ENCODE results near the gene DUSP1. TPM values are rescaled to one million over a fixed set of nuclear protein-coding genes. Genes with fewer than 3 reads are reported as not detected.
"Not testable (repeated sequence)": the region's sequence is repeated elsewhere in the genome, so short reads cannot be mapped to it uniquely, and the experiment has no call there.

The DUSP1 gene
- total RNA-seq, 1 donor from 2014 or later = 122 TPM

- intact Hi-C loops (cut with DNase I) = no loop called here
- ATAC-seq (ENCODE audit: poor library complexity) (no peak), DNase-seq (no peak)
These were observed 28.4 kb upstream of the DUSP1 start for GRCh38 chr5:172799416-172799815.

GRCh38 chr5:172798422-172799215 is 27.6 kb upstream of the DUSP1 start:
- intact Hi-C loops (cut with DNase I) = no loop called here
- ATAC-seq (ENCODE audit: poor library complexity) (no peak), DNase-seq (no peak)

GRCh38 chr5:172797771-172798191 is 26.8 kb upstream of the DUSP1 start:
- intact Hi-C loops (cut with DNase I) = no loop called here
- no peak for ATAC-seq (ENCODE audit: poor library complexity)
- DNase-seq = no peak

GRCh38 chr5:172796306-172796705 is 25.3 kb upstream of the DUSP1 start:
- ATAC-seq (ENCODE audit: poor library complexity) (no peak), DNase-seq (no peak)
- intact Hi-C loops (cut with DNase I) = no loop called here

GRCh38 chr5:172795318-172795977 is 24.5 kb upstream of the DUSP1 start:
- DNase-seq (peak; percentile 96), ATAC-seq (ENCODE audit: poor library complexity) (peak; percentile 94)
- intact Hi-C loops (cut with DNase I) = no loop called here

GRCh38 chr5:172793577-172794488 is 22.8 kb upstream of the DUSP1 start:
- DNase-seq (peak; percentile 50), ATAC-seq (ENCODE audit: poor library complexity) (no peak)
- intact Hi-C loops (cut with DNase I) = no loop called here

GRCh38 chr5:172792701-172793570 is 21.9 kb upstream of the DUSP1 start:
- ATAC-seq (ENCODE audit: poor library complexity) (no peak), DNase-seq (no peak)
- intact Hi-C loops (cut with DNase I) = no loop called here

GRCh38 chr5:172791726-172792445 is 20.9 kb upstream of the DUSP1 start:
- intact Hi-C loops (cut with DNase I) = no loop called here
- no peak for DNase-seq
- no peak for ATAC-seq (ENCODE audit: poor library complexity)

GRCh38 chr5:172791286-172791685 is 20.3 kb upstream of the DUSP1 start:
- intact Hi-C loops (cut with DNase I) = no loop called here
- DNase-seq = no peak
- no peak for ATAC-seq (ENCODE audit: poor library complexity)

GRCh38 chr5:172790496-172790889 is 19.5 kb upstream of the DUSP1 start:
- intact Hi-C loops (cut with DNase I) = no loop called here
- no peak for DNase-seq
- ATAC-seq (ENCODE audit: poor library complexity) = no peak

- ATAC-seq (ENCODE audit: poor library complexity) (peak; percentile 16), DNase-seq (peak; percentile 58)
- intact Hi-C loops (cut with DNase I) = no loop called here
These were observed 18.9 kb upstream of the DUSP1 start for GRCh38 chr5:172789687-172790495.

GRCh38 chr5:172788771-172789686 is 18.0 kb upstream of the DUSP1 start:
- DNase-seq = peak; percentile 70
- ATAC-seq (ENCODE audit: poor library complexity) = peak; percentile 77
- intact Hi-C loops (cut with DNase I) = no loop called here

GRCh38 chr5:172787538-172787937 is 16.5 kb upstream of the DUSP1 start:
- intact Hi-C loops (cut with DNase I); ATAC-seq (ENCODE audit: poor library complexity); DNase-seq: not testable (repeated sequence)

- DNase-seq (peak; percentile 31), ATAC-seq (ENCODE audit: poor library complexity) (no peak)
- intact Hi-C loops (cut with DNase I) = no loop called here
These were observed 15.9 kb upstream of the DUSP1 start for GRCh38 chr5:172786736-172787462.

- DNase-seq = no peak
- intact Hi-C loops (cut with DNase I) = no loop called here
- no peak for ATAC-seq (ENCODE audit: poor library complexity)
These were observed 14.6 kb upstream of the DUSP1 start for GRCh38 chr5:172785429-172786088.

All from Right ventricle myocardium superior (tissue), 1 donor.